GM19351 (cell line): ENCODE data around the gene EGLN3.
"Not testable (repeated sequence)": the region's sequence is repeated elsewhere in the genome, so short reads cannot be mapped to it uniquely, and the experiment has no call there.

Source experiments
- ATAC-seq: cut with Tn5 transposase; IDR thresholded peaks from one replicate; pipeline ENCODE4 v1.9.1; 2021; ENCODE audit warnings: mild to moderate bottlenecking, moderate library complexity; ENCODE audit not compliant: unreplicated experiment

The EGLN3 gene

GRCh38 chr14:33950320-33951182, at the start of gene EGLN3:
TSS of gene EGLN3 (minus strand) at chr14:33951074. CDS start at chr14:33950752, 322 bp downstream.
- peak; percentile 89 for ATAC-seq

GRCh38 chr14:34000396-34000795, 49.5 kb upstream of the EGLN3 start:
- ATAC-seq = no peak

- no peak for ATAC-seq
These were observed 49.0 kb upstream of the EGLN3 start for GRCh38 chr14:33999771-34000291.

- no peak for ATAC-seq
These were observed 46.7 kb upstream of the EGLN3 start for GRCh38 chr14:33997611-33998010.

- ATAC-seq = no peak
These were observed 45.6 kb upstream of the EGLN3 start for GRCh38 chr14:33996462-33996861.

- ATAC-seq = no peak
These were observed 42.4 kb upstream of the EGLN3 start for GRCh38 chr14:33993246-33993645.

- no peak for ATAC-seq
These were observed 41.6 kb upstream of the EGLN3 start for GRCh38 chr14:33992274-33993007.

- no peak for ATAC-seq
These were observed 39.9 kb upstream of the EGLN3 start for GRCh38 chr14:33990790-33991189.

GRCh38 chr14:33987565-33988080, 36.7 kb upstream of the EGLN3 start:
- no peak for ATAC-seq

GRCh38 chr14:33986804-33987203, 35.9 kb upstream of the EGLN3 start:
- no peak for ATAC-seq

GRCh38 chr14:33985242-33985641, 34.4 kb upstream of the EGLN3 start:
- no peak for ATAC-seq

GRCh38 chr14:33979613-33980276, 28.9 kb upstream of the EGLN3 start:
- no peak for ATAC-seq

GRCh38 chr14:33978892-33979612, 28.2 kb upstream of the EGLN3 start:
- ATAC-seq = no peak

- ATAC-seq = peak; percentile 87
These were observed 21.8 kb upstream of the EGLN3 start for GRCh38 chr14:33972583-33973081.

GRCh38 chr14:33969846-33970245, 19.0 kb upstream of the EGLN3 start:
- ATAC-seq = not testable (repeated sequence)

- ATAC-seq = no peak
These were observed 17.8 kb upstream of the EGLN3 start for GRCh38 chr14:33968722-33969121.

GRCh38 chr14:33967138-33967537, 16.3 kb upstream of the EGLN3 start:
- ATAC-seq = no peak

- no peak for ATAC-seq
These were observed 15.4 kb upstream of the EGLN3 start for GRCh38 chr14:33966276-33966675.

GRCh38 chr14:33964599-33965317, 13.9 kb upstream of the EGLN3 start:
- ATAC-seq = no peak

GRCh38 chr14:33963892-33964291, 13.0 kb upstream of the EGLN3 start:
- ATAC-seq = no peak
